PFSK-1 (cell line): ENCODE results near the gene NIPAL4.

Source experiments
- POLR2AphosphoS5 ChIP-seq: IDR thresholded peaks from 2 replicates; pipeline ENCODE4 v1.6.1; 2012; ENCODE audit warnings: low read depth, mild to moderate bottlenecking, control low read depth, low read length, moderate library complexity
- TAF1 ChIP-seq: IDR thresholded peaks from 2 replicates; pipeline ENCODE4 v1.6.1; 2012; ENCODE audit warnings: low read length, control low read depth, borderline replicate concordance; ENCODE audit not compliant: insufficient read depth

- TF ChIP-seq TAF1, result no peak
- TF ChIP-seq POLR2AphosphoS5, result no peak
These were observed 25.8 kb downstream of the NIPAL4 start for GRCh38 chr5:157485811-157486210.
